Type B pancreatic cell (in vitro differentiated cells): Measurements from ENCODE around the gene SMC1A. TPM values are rescaled to one million over a fixed set of nuclear protein-coding genes. Genes with fewer than 3 reads are reported as not detected.
"Not testable (repeated sequence)": the region's sequence is repeated elsewhere in the genome, so short reads cannot be mapped to it uniquely, and the experiment has no call there.

Experiments used
- DNase-seq: peaks from one replicate; pipeline ENCODE4 v3.0.0; 2021; ENCODE audit warnings: mixed read lengths; ENCODE audit not compliant: unreplicated experiment; ENCODE audit errors: extremely low spot score
- H3K27ac Mint-ChIP-seq: 2 replicates; pipeline ENCODE4 v1.8.0; 2021; ENCODE audit warnings: mild to moderate bottlenecking, mixed read lengths
- H3K27me3 Mint-ChIP-seq: 2 replicates; pipeline ENCODE4 v1.8.0; 2021; ENCODE audit warnings: mixed read lengths
- H3K36me3 Mint-ChIP-seq: 2 replicates; pipeline ENCODE4 v1.8.0; 2021; ENCODE audit warnings: mixed read lengths
- H3K4me1 Mint-ChIP-seq: one replicate; pipeline ENCODE4 v1.8.0; 2021; ENCODE audit warnings: mixed read lengths; ENCODE audit not compliant: unreplicated experiment
- H3K4me3 Mint-ChIP-seq: 2 replicates; pipeline ENCODE4 v1.8.0; 2021; ENCODE audit warnings: mild to moderate bottlenecking, mixed read lengths
- H3K9me3 Mint-ChIP-seq: 2 replicates; pipeline ENCODE4 v1.8.0; 2021; ENCODE audit warnings: mixed read lengths
- CTCF ChIP-seq: fragments of 200-600 bp; sonication (generic); conservative IDR thresholded peaks from 2 replicates; pipeline ENCODE4 v1.5.0; 2021; ENCODE audit warnings: antibody characterized with exemption, mild to moderate bottlenecking
- total RNA-seq: library from RNA; stranded (reverse); gene quantifications from 2 replicates; pipeline ENCODE4 v1.2.1, GENCODE V29; 2021; ENCODE audit warnings: low replicate concordance

The SMC1A gene
- total RNA-seq, 1 donor from 2014 or later = 87.6 TPM

GRCh38 chrX:53421772-53422085 is 725 bp downstream of the SMC1A start:
- peak overlapping the region; percentile 99 for H3K4me3 Mint-ChIP-seq
- peaks cover 9% of the 10 kb centered on the region for H3K4me1 Mint-ChIP-seq
- peaks cover 8% of the 10 kb centered on the region for H3K36me3 Mint-ChIP-seq
- TF ChIP-seq CTCF = no peak
- no peak for DNase-seq
- H3K27me3 Mint-ChIP-seq = no peaks in the 10 kb centered on the region
- H3K9me3 Mint-ChIP-seq = no peaks in the 10 kb centered on the region
- H3K27ac Mint-ChIP-seq = peak overlapping the region; percentile 96

- Mint-ChIP-seq H3K9me3 (no peaks in the 10 kb centered on the region), H3K4me1 (peaks cover 9% of the 10 kb centered on the region), H3K27ac (peak overlapping the region; percentile 96), H3K27me3 (no peaks in the 10 kb centered on the region), H3K36me3 (peaks cover 8% of the 10 kb centered on the region), H3K4me3 (peak overlapping the region; percentile 99)
- TF ChIP-seq CTCF = no peak
- DNase-seq = no peak
Measured at GRCh38 chrX:53421125-53421524, 1.3 kb downstream of the SMC1A start.

- not testable (repeated sequence) for H3K27ac Mint-ChIP-seq, H3K9me3 Mint-ChIP-seq, H3K4me1 Mint-ChIP-seq, H3K27me3 Mint-ChIP-seq, DNase-seq, H3K36me3 Mint-ChIP-seq
- peak overlapping the region; percentile 99 for H3K4me3 Mint-ChIP-seq
Measured at GRCh38 chrX:53420351-53420750, 2.1 kb downstream of the SMC1A start.

- H3K27ac Mint-ChIP-seq = no peak overlapping the region
- no peaks in the 10 kb centered on the region for H3K4me1 Mint-ChIP-seq
- H3K4me3 Mint-ChIP-seq = no peak overlapping the region
- H3K27me3 Mint-ChIP-seq = no peaks in the 10 kb centered on the region
- TF ChIP-seq CTCF = no peak
- no peak for DNase-seq
- H3K9me3 Mint-ChIP-seq = no peaks in the 10 kb centered on the region
- peaks cover under 1% of the 10 kb centered on the region for H3K36me3 Mint-ChIP-seq
Measured at GRCh38 chrX:53412446-53412845, 10.0 kb downstream of the SMC1A start.

GRCh38 chrX:53403535-53403934 is 18.9 kb downstream of the SMC1A start:
- Mint-ChIP-seq H3K36me3 (peaks cover 9% of the 10 kb centered on the region), H3K4me1 (no peaks in the 10 kb centered on the region), H3K4me3 (no peak overlapping the region), H3K27me3 (no peaks in the 10 kb centered on the region), H3K27ac (no peak overlapping the region), H3K9me3 (no peaks in the 10 kb centered on the region)
- no peak for TF ChIP-seq CTCF
- DNase-seq = no peak

- DNase-seq = no peak
- no peak for TF ChIP-seq CTCF
- no peaks in the 10 kb centered on the region for H3K9me3 Mint-ChIP-seq
Measured at GRCh38 chrX:53398216-53398615, 24.2 kb downstream of the SMC1A start.

More at GRCh38 chrX:53398216-53398615, 24.2 kb downstream of the SMC1A start:
- peaks cover 7% of the 10 kb centered on the region for H3K36me3 Mint-ChIP-seq
- no peaks in the 10 kb centered on the region for H3K4me1 Mint-ChIP-seq
- no peak overlapping the region for H3K27ac Mint-ChIP-seq
- no peaks in the 10 kb centered on the region for H3K27me3 Mint-ChIP-seq
- no peak overlapping the region for H3K4me3 Mint-ChIP-seq
